Choroid plexus epithelial cell (primary cell): ENCODE results near the gene DYNC2H1.
"Not testable (repeated sequence)": the region's sequence is repeated elsewhere in the genome, so short reads cannot be mapped to it uniquely, and the experiment has no call there.

Experiments used
- DNase-seq: peaks from one replicate; pipeline ENCODE4 v3.0.0-alpha.2; 2010; ENCODE audit warnings: low read depth
- H3K4me3 ChIP-seq: 2 replicates; pipeline ENCODE4 v1.5.1; 2011; ENCODE audit warnings: low read depth, mild to moderate bottlenecking, control low read depth, low read length, moderate library complexity
- CTCF ChIP-seq: conservative IDR thresholded peaks from 2 replicates; pipeline ENCODE4 v1.5.1; 2011; ENCODE audit warnings: low read depth, mild to moderate bottlenecking, control low read depth, inconsistent platforms, low read length, moderate library complexity

The DYNC2H1 gene

GRCh38 chr11:103372906-103373305, 263.7 kb downstream of the DYNC2H1 start:
- no peak overlapping the region for H3K4me3 ChIP-seq
- no peak for TF ChIP-seq CTCF
- DNase-seq: no peak

- DNase-seq: not testable (repeated sequence)
Observed at GRCh38 chr11:103374227-103374626, 265.0 kb downstream of the DYNC2H1 start.

GRCh38 chr11:103378931-103379330, 269.7 kb downstream of the DYNC2H1 start:
- no peak overlapping the region for H3K4me3 ChIP-seq
- DNase-seq: peak; percentile 59

More at GRCh38 chr11:103374227-103374626, 265.0 kb downstream of the DYNC2H1 start:
- H3K4me3 ChIP-seq: not testable (repeated sequence)

GRCh38 chr11:103380031-103380430, 270.8 kb downstream of the DYNC2H1 start:
- no peak for TF ChIP-seq CTCF
- peak; percentile 34 for DNase-seq
- H3K4me3 ChIP-seq: no peak overlapping the region

More at GRCh38 chr11:103378931-103379330, 269.7 kb downstream of the DYNC2H1 start:
- TF ChIP-seq CTCF: no peak

- H3K4me3 ChIP-seq: no peak overlapping the region
- no peak for DNase-seq
- TF ChIP-seq CTCF: no peak
Observed at GRCh38 chr11:103384652-103385051, 275.4 kb downstream of the DYNC2H1 start.

GRCh38 chr11:103395612-103396011, 286.4 kb downstream of the DYNC2H1 start:
- peak; percentile 77 for DNase-seq
- no peak overlapping the region for H3K4me3 ChIP-seq
- no peak for TF ChIP-seq CTCF

- no peak for TF ChIP-seq CTCF
- DNase-seq: peak; percentile 59
- H3K4me3 ChIP-seq: no peak overlapping the region
Observed at GRCh38 chr11:103396237-103396636, 287.0 kb downstream of the DYNC2H1 start.

- DNase-seq: no peak
- no peak overlapping the region for H3K4me3 ChIP-seq
- TF ChIP-seq CTCF: no peak
Observed at GRCh38 chr11:103397369-103397768, 288.1 kb downstream of the DYNC2H1 start.
